HCT116 (cell line): ENCODE results near the gene ZNF146. TPM values are rescaled to one million over a fixed set of nuclear protein-coding genes. Genes with fewer than 3 reads are reported as not detected.

ENCODE experiments used
- ATAC-seq: fragments of 200-7000 bp; cut with Tn5 transposase; 2 replicates; pipeline ENCODE4 v1.9.1; 2020; ENCODE audit warnings: mild to moderate bottlenecking, moderate library complexity
- BruUV-seq: library from RNA; stranded (reverse); fragments of 400-500 nt; replicated peaks from 2 replicates; lab custom pipeline; 2021; lab: Mats Ljungman, UMichigan
- CTCF ChIA-PET: fragments of 300-600 bp; sonication (Branson Sonifier 250); formaldehyde crosslinking; loops from one replicate; lab custom pipeline; 2021; ENCODE audit warnings: antibody characterized with exemption; lab: Charles Lee
- POLR2A ChIA-PET: fragments of 300-600, 350-600 bp; sonication (Branson Sonifier 250); formaldehyde crosslinking; loops from one replicate; lab custom pipeline; 2021; ENCODE audit warnings: antibody characterized with exemption; lab: Charles Lee
- RAD21 ChIA-PET, 2 experiments: fragments of 300-600 bp; sonication (Branson Sonifier 250); formaldehyde crosslinking; loops; one replicate each; lab custom pipeline; 2023; ENCODE audit warnings: low total read pairs in 2 of 2; ENCODE audit not compliant: uncharacterized antibody in 2 of 2, unreplicated experiment in 2 of 2, low non-redundant PET in 1 of 2; lab: Charles Lee
- DNase-seq: peaks from one replicate; pipeline ENCODE4 v3.0.0-alpha.2; 2010; ENCODE audit warnings: low read depth, low spot score
- H2AFZ ChIP-seq: fragments of 200-600 bp; shearing (Covaris generic), sonication (generic); 2 replicates; pipeline ENCODE4 v1.6.1; 2017; ENCODE audit warnings: low read depth, mixed run types, mixed read lengths, antibody characterized with exemption, low read length; ENCODE audit not compliant: poor library complexity, severe bottlenecking
- H3K27ac ChIP-seq: 2 replicates; pipeline ENCODE4 v1.5.1; 2012; ENCODE audit warnings: low read depth, low read length
- H3K27me3 ChIP-seq: fragments of 200-600 bp; sonication (generic); 2 replicates; pipeline ENCODE4 v1.6.1; 2016; ENCODE audit warnings: mixed run types, low read length, mixed read lengths; ENCODE audit not compliant: insufficient read depth
- H3K36me3 ChIP-seq, 2 experiments: fragments of 200-500 bp in 1 of 2; fragments of 200-600 bp in 1 of 2; sonication (Bioruptor generic) in 1 of 2; sonication (generic) in 1 of 2; 2 replicates each; pipeline versions ENCODE4 v1.5.1 to v1.6.1; 2014 to 2016; ENCODE audit warnings: low read length in 2 of 2, inconsistent platforms in 1 of 2, mixed read lengths in 1 of 2, mixed run types in 1 of 2; ENCODE audit not compliant: insufficient read depth in 2 of 2, control insufficient read depth in 1 of 2
- H3K4me1 ChIP-seq, 2 experiments: fragments of 200-600 bp in 1 of 2; sonication (generic) in 1 of 2; 2 replicates each; pipeline versions ENCODE4 v1.5.1 to v1.6.1; 2012 to 2017; ENCODE audit warnings: low read length in 2 of 2, inconsistent platforms in 1 of 2, mild to moderate bottlenecking in 1 of 2, mixed read lengths in 1 of 2, mixed run types in 1 of 2, moderate library complexity in 1 of 2; ENCODE audit not compliant: insufficient read depth in 2 of 2, control insufficient read depth in 1 of 2
- H3K4me2 ChIP-seq: fragments of 200-600 bp; sonication (generic); 2 replicates; pipeline ENCODE4 v1.6.1; 2017; ENCODE audit warnings: mixed run types, low read length, mixed read lengths
- H3K4me3 ChIP-seq, 2 experiments: fragments of 200-600 bp in 1 of 2; sonication (generic) in 1 of 2; replicated peaks in 1 of 2; 2 replicates each; pipeline ENCODE4 v1.5.1; 2011 to 2016; ENCODE audit warnings: low read length in 2 of 2, control low read depth in 1 of 2, low read depth in 1 of 2, mild to moderate bottlenecking in 1 of 2, mixed read lengths in 1 of 2, mixed run types in 1 of 2
- H3K79me2 ChIP-seq: fragments of 200-600 bp; sonication (generic); 2 replicates; pipeline ENCODE4 v1.6.1; 2017; ENCODE audit warnings: mild to moderate bottlenecking, mixed run types, low read length, moderate library complexity, mixed read lengths; ENCODE audit not compliant: insufficient read depth
- H3K9ac ChIP-seq: fragments of 200-600 bp; sonication (generic); 2 replicates; pipeline ENCODE4 v1.6.1; 2016; ENCODE audit warnings: low read length, mixed read lengths
- H3K9me2 ChIP-seq: fragments of 200-600 bp; sonication (generic), shearing (Covaris generic); 2 replicates; pipeline ENCODE4 v1.6.1; 2017; ENCODE audit warnings: mixed run types, mild to moderate bottlenecking, moderate library complexity; ENCODE audit not compliant: insufficient read depth
- H3K9me3 ChIP-seq, 2 experiments: fragments of 200-500 bp in 1 of 2; fragments of 200-600 bp in 1 of 2; sonication (Bioruptor generic) in 1 of 2; sonication (generic) in 1 of 2; 2 replicates each; pipeline ENCODE4 v1.6.1; 2014 to 2017; ENCODE audit warnings: low read length in 2 of 2, mixed read lengths in 2 of 2, inconsistent platforms in 1 of 2, low read depth in 1 of 2, mild to moderate bottlenecking in 1 of 2, mixed run types in 1 of 2, moderate library complexity in 1 of 2; ENCODE audit not compliant: control insufficient read depth in 1 of 2, insufficient read depth in 1 of 2
- H4K20me1 ChIP-seq: fragments of 200-600 bp; sonication (generic), shearing (Covaris generic); 2 replicates; pipeline ENCODE4 v1.6.1; 2017; ENCODE audit warnings: mixed run types, mild to moderate bottlenecking, moderate library complexity; ENCODE audit not compliant: insufficient read depth
- ATF3 ChIP-seq: IDR thresholded peaks from 2 replicates; pipeline ENCODE4 v1.6.1; 2012
- CBX3 ChIP-seq: IDR thresholded peaks from 2 replicates; pipeline ENCODE4 v1.6.1; 2012; ENCODE audit warnings: low read depth
- CEBPB ChIP-seq: IDR thresholded peaks from 2 replicates; pipeline ENCODE4 v1.6.1; 2012; ENCODE audit warnings: low read depth
- CTCF ChIP-seq, 3 experiments: fragments of 200-600 bp in 1 of 3; sonication (generic) in 1 of 3; IDR thresholded peaks in 2 of 3; conservative IDR thresholded peaks in 1 of 3; 2 replicates each; pipeline ENCODE4 v1.5.1; 2012 to 2017; ENCODE audit warnings: low read depth in 2 of 3, low read length in 2 of 3, antibody characterized with exemption in 1 of 3, borderline replicate concordance in 1 of 3, control low read depth in 1 of 3, mild to moderate bottlenecking in 1 of 3, mixed read lengths in 1 of 3, mixed run types in 1 of 3, moderate library complexity in 1 of 3; ENCODE audit not compliant: insufficient read depth in 1 of 3
- ELF1 ChIP-seq: IDR thresholded peaks from 2 replicates; pipeline ENCODE4 v1.6.1; 2012; ENCODE audit warnings: low read depth, borderline replicate concordance
- EZH2 ChIP-seq: fragments of 200-600 bp; sonication (generic); IDR thresholded peaks from 2 replicates; pipeline ENCODE4 v1.6.1; 2017; ENCODE audit warnings: antibody characterized with exemption, mixed run types
- EZH2phosphoT487 ChIP-seq: fragments of 200-600 bp; IDR thresholded peaks from 2 replicates; pipeline ENCODE4 v1.6.1; 2018; ENCODE audit warnings: antibody characterized with exemption, borderline replicate concordance
- FOSL1 ChIP-seq: IDR thresholded peaks from 2 replicates; pipeline ENCODE4 v1.6.1; 2012; ENCODE audit warnings: low read depth
- POLR2A ChIP-seq: IDR thresholded peaks from 2 replicates; pipeline ENCODE4 v1.7.0; 2011; ENCODE audit warnings: borderline replicate concordance; ENCODE audit not compliant: insufficient read depth, insufficient read length; ENCODE audit errors: extremely low read depth
- POLR2AphosphoS5 ChIP-seq: IDR thresholded peaks from 2 replicates; pipeline ENCODE4 v1.6.1; 2011; ENCODE audit warnings: mild to moderate bottlenecking, low read depth, low read length, moderate library complexity
- RAD21 ChIP-seq: IDR thresholded peaks from 2 replicates; pipeline ENCODE4 v1.6.1; 2012; ENCODE audit warnings: low read depth, mild to moderate bottlenecking
- REST ChIP-seq: IDR thresholded peaks from 2 replicates; pipeline ENCODE4 v1.6.1; 2012; ENCODE audit warnings: low read depth
- SP1 ChIP-seq: IDR thresholded peaks from 2 replicates; pipeline ENCODE4 v1.6.1; 2012; ENCODE audit warnings: low read depth
- TCF7L2 ChIP-seq: IDR thresholded peaks from 2 replicates; pipeline ENCODE4 v1.7.0; 2011; ENCODE audit warnings: borderline replicate concordance, inconsistent platforms; ENCODE audit not compliant: insufficient read depth, insufficient read length; ENCODE audit errors: extremely low read depth
- YY1 ChIP-seq: IDR thresholded peaks from 2 replicates; pipeline ENCODE4 v1.6.1; 2011; ENCODE audit warnings: low read length, low read depth, moderate library complexity, mild to moderate bottlenecking; ENCODE audit not compliant: insufficient replicate concordance; ENCODE audit errors: extremely low read depth
- ZNF274 ChIP-seq: fragments of 200-500 bp; sonication (Bioruptor generic); IDR thresholded peaks from 2 replicates; pipeline ENCODE4 v1.6.1; 2014; ENCODE audit warnings: mild to moderate bottlenecking, low read depth, low read length, inconsistent platforms
- intact Hi-C: fragments of 100-400 bp; cut with micrococcal nuclease; formaldehyde crosslinking; loops from 2 replicates; pipeline ENCODE4 v1.10.0; 2022
- total RNA-seq: library from RNA; stranded (reverse); gene quantifications from one replicate; pipeline ENCODE4 v1.2.1, GENCODE V29; 2021; ENCODE audit not compliant: unreplicated experiment
- TF ChIP-seq, protein P1 (sequence below): IDR thresholded peaks from 2 replicates; pipeline ENCODE4 v1.6.1; 2012
- TF ChIP-seq, protein P2 (sequence below): IDR thresholded peaks from 2 replicates; pipeline ENCODE4 v1.6.1; 2011; ENCODE audit warnings: mild to moderate bottlenecking, low read length, moderate library complexity; ENCODE audit not compliant: insufficient replicate concordance; ENCODE audit errors: extremely low read depth

ZNF146 gene
- total RNA-seq, 1 experiment from 2014 or later = 105 TPM

- no peak overlapping the region for H3K4me2 ChIP-seq
- no peak overlapping the region for H3K9ac ChIP-seq
- no peaks in the 10 kb centered on the region for H4K20me1 ChIP-seq
- no peaks in the 10 kb centered on the region for H3K36me3 ChIP-seq
- DNase-seq (no peak), ATAC-seq (no peak)
- H3K27ac ChIP-seq = no peak overlapping the region
- ChIA-PET POLR2A (no interaction called here), RAD21 (no interaction called here), CTCF (no interaction called here)
- no peak overlapping the region for H2AFZ ChIP-seq
- no peaks in the 10 kb centered on the region for H3K79me2 ChIP-seq
- H3K4me3 ChIP-seq = no peak overlapping the region
- intact Hi-C loops = no loop called here
- no peak for TF ChIP-seq CTCF (IDR thresholded peaks at IDR 0.05 in 2 of 3, conservative IDR thresholded peaks at IDR 0.05 in 1 of 3; ENCODE audit: borderline replicate concordance in 1 of 3, insufficient read depth in 1 of 3, low read depth in 2 of 3, low read length in 2 of 3)
- TF ChIP-seq, protein P1, sequence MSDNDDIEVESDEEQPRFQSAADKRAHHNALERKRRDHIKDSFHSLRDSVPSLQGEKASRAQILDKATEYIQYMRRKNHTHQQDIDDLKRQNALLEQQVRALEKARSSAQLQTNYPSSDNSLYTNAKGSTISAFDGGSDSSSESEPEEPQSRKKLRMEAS = no peak
- no peak for TF ChIP-seq RAD21
- TF ChIP-seq REST = no peak
- TF ChIP-seq, protein P2, sequence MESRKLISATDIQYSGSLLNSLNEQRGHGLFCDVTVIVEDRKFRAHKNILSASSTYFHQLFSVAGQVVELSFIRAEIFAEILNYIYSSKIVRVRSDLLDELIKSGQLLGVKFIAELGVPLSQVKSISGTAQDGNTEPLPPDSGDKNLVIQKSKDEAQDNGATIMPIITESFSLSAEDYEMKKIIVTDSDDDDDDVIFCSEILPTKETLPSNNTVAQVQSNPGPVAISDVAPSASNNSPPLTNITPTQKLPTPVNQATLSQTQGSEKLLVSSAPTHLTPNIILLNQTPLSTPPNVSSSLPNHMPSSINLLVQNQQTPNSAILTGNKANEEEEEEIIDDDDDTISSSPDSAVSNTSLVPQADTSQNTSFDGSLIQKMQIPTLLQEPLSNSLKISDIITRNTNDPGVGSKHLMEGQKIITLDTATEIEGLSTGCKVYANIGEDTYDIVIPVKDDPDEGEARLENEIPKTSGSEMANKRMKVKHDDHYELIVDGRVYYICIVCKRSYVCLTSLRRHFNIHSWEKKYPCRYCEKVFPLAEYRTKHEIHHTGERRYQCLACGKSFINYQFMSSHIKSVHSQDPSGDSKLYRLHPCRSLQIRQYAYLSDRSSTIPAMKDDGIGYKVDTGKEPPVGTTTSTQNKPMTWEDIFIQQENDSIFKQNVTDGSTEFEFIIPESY = no peak
- TF ChIP-seq CBX3 = no peak
- no peak for TF ChIP-seq EZH2
- no peak for TF ChIP-seq FOSL1
- TF ChIP-seq POLR2AphosphoS5 = no peak
- TF ChIP-seq ATF3 = no peak
- no peak for TF ChIP-seq YY1
- TF ChIP-seq TCF7L2 = no peak
- TF ChIP-seq SP1 = no peak
- TF ChIP-seq CEBPB = no peak
- TF ChIP-seq POLR2A = no peak
- TF ChIP-seq ZNF274 = no peak
- TF ChIP-seq EZH2phosphoT487 = no peak
- no peak for TF ChIP-seq ELF1
- BruUV-seq = no TSS peak
- no peaks in the 10 kb centered on the region for H3K9me2 ChIP-seq
- H3K9me3 ChIP-seq = no peaks in the 10 kb centered on the region
- no peaks in the 10 kb centered on the region for H3K4me1 ChIP-seq
- no peaks in the 10 kb centered on the region for H3K27me3 ChIP-seq
Observed at GRCh38 chr19:36256853-36257519, 42.1 kb downstream of the ZNF146 start.
